Activated T-helper 2 cell treated with anti-CD3 and anti-CD28 coated beads, Interferon-gamma antibody, Interleukin-2, Interleukin-4, amounts not matched to agents 10 μg/mL and 5 μg/mL and 100 μg/mL, durations not matched to agents 14 hours and 24 hours and 36 hours (primary cell): ENCODE data around the gene R3HDM2. TPM values are rescaled to one million over a fixed set of nuclear protein-coding genes. Genes with fewer than 3 reads are reported as not detected.

Source experiments
- DNase-seq: peaks from one replicate; pipeline ENCODE4 v3.0.0; 2021; ENCODE audit warnings: low spot score
- H3K27ac Mint-ChIP-seq: one replicate; pipeline ENCODE4 v1.8.0; 2021; ENCODE audit warnings: mixed read lengths
- H3K27me3 Mint-ChIP-seq: one replicate; pipeline ENCODE4 v1.8.0; 2021; ENCODE audit warnings: low read depth, mixed read lengths
- H3K36me3 Mint-ChIP-seq: one replicate; pipeline ENCODE4 v1.8.0; 2021; ENCODE audit warnings: low read depth, mixed read lengths
- H3K4me1 Mint-ChIP-seq: one replicate; pipeline ENCODE4 v1.8.0; 2021; ENCODE audit warnings: low read depth, mixed read lengths
- H3K4me3 Mint-ChIP-seq: one replicate; pipeline ENCODE4 v1.8.0; 2021; ENCODE audit warnings: low read depth, mild to moderate bottlenecking, moderate library complexity, mixed read lengths
- H3K9me3 Mint-ChIP-seq: one replicate; pipeline ENCODE4 v1.8.0; 2021; ENCODE audit warnings: mixed read lengths
- intact Hi-C: fragments of 100-400 bp; cut with micrococcal nuclease; formaldehyde crosslinking; loops from one replicate; pipeline ENCODE4 v1.15.1; 2023
- total RNA-seq: library from RNA; stranded (reverse); gene quantifications from 2 replicates; pipeline ENCODE4 v1.2.3, GENCODE V29; 2022

The R3HDM2 gene
- total RNA-seq, 1 donor from 2014 or later: 44.9 TPM

DNA sequence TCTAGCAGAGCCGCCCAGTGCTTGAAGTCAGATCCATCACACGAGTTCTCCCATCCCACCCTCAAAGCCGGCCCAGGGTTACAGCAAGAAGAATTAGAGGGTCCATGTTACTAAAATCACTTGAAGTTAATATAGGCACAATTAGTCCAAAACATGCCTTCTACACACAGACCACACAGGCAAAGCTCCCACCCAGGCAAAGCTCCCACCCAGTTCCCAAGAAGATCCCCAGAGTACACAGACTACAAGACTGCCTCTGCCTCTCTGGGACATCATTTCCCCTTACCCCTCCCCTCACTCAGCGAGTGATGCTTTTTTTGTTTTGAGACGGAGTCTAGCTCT is 32.0 kb upstream of the R3HDM2 start:
- Mint-ChIP-seq H3K4me1 (peaks cover 36% of the 10 kb centered on the region), H3K4me3 (peak overlapping the region; percentile 85), H3K36me3 (peaks cover 6% of the 10 kb centered on the region), H3K9me3 (no peaks in the 10 kb centered on the region), H3K27ac (peak overlapping the region; percentile 47), H3K27me3 (peaks cover 12% of the 10 kb centered on the region)
- intact Hi-C loops: loop anchor here (1.0 to 2.0 kb wide), 2 partner anchors 14 to 200 kb away; no protein-coding TSS in a partner anchor
- no peak for DNase-seq

DNA sequence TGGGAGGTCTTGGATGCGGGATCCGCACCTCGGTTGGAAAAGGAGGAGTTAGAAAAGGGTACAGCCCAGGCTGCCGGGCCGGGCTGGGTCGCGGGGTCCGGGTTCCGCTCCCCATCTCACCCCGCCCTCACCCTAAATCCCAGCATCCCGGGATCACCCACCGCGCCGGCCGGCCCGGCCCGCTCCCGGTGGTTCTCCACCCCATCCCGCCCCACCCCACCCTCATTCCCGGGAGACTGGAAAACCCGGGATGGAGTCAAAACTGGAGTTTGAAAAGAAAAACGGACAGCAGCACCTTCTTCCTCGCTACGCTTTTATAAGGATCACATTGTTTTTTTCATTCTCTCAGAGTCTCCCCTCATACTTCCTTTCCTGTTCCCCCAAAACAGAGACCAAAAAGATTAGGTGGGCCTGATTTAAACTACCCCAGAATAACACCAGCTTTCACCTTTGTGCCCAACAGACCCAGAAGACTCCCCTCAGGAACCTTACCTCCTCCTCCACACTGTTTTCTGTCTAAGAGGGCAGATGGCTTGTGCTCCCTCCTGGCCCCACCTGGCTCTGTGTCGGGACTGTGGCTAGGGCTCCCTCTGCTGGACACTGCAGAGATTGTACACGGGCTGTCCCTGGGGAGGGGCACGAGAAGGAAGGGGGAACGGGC is 31.5 kb upstream of the R3HDM2 start:
- Mint-ChIP-seq H3K27me3 (peaks cover 12% of the 10 kb centered on the region), H3K36me3 (peaks cover 3% of the 10 kb centered on the region), H3K9me3 (no peaks in the 10 kb centered on the region), H3K4me3 (peak overlapping the region; percentile 86), H3K27ac (peak overlapping the region; percentile 47), H3K4me1 (peaks cover 38% of the 10 kb centered on the region)
- peak; percentile 84 for DNase-seq
- intact Hi-C loops: loop anchor here (1.0 to 2.0 kb wide), 2 partner anchors 15 to 200 kb away; no protein-coding TSS in a partner anchor

GRCh38 chr12:57461917-57462250 is 31.0 kb upstream of the R3HDM2 start:
- Mint-ChIP-seq H3K4me1 (peaks cover 38% of the 10 kb centered on the region), H3K9me3 (no peaks in the 10 kb centered on the region), H3K27ac (peak overlapping the region; percentile 18), H3K27me3 (peaks cover 12% of the 10 kb centered on the region), H3K36me3 (peaks cover 3% of the 10 kb centered on the region), H3K4me3 (peak overlapping the region; percentile 86)
- DNase-seq: no peak
- intact Hi-C loops: loop anchor here (1.0 to 2.0 kb wide), 2 partner anchors 15 to 199 kb away; no protein-coding TSS in a partner anchor

GRCh38 chr12:57461276-57461916 is 30.6 kb upstream of the R3HDM2 start:
- Mint-ChIP-seq H3K4me3 (peak overlapping the region; percentile 86), H3K27ac (no peak overlapping the region), H3K27me3 (peaks cover 12% of the 10 kb centered on the region), H3K4me1 (peaks cover 38% of the 10 kb centered on the region), H3K36me3 (peaks cover 3% of the 10 kb centered on the region), H3K9me3 (no peaks in the 10 kb centered on the region)
- intact Hi-C loops: no loop called here
- no peak for DNase-seq

DNA sequence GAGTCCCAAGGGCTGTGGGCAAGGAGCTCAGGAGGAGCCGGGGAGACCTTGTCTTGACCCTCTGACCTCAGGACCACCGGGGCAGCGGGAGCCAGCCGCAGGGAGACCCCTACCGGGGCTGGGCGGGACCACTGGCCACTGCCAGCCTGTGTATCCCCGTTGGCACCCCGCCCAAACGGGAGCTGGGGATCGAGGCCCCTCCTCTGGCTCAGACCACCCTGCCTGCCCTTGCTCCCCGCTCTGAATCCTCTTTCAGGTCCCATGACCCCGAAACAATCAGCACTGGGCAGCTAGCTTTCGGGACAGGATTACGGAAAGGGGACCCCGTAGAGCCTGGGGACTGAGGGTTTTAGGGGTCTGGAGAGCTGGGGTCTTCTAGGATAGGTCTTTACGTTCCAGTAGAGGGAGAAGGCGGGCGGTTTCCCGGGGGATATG is 30.0 kb upstream of the R3HDM2 start:
- Mint-ChIP-seq H3K36me3 (peaks cover under 1% of the 10 kb centered on the region), H3K4me1 (peaks cover 42% of the 10 kb centered on the region), H3K4me3 (peak overlapping the region; percentile 86), H3K27me3 (peaks cover 12% of the 10 kb centered on the region), H3K27ac (no peak overlapping the region), H3K9me3 (no peaks in the 10 kb centered on the region)
- intact Hi-C loops: no loop called here
- DNase-seq: no peak

- Mint-ChIP-seq H3K4me1 (peaks cover 46% of the 10 kb centered on the region), H3K27ac (peak overlapping the region; percentile 29), H3K4me3 (peak overlapping the region; percentile 71), H3K27me3 (peaks cover 12% of the 10 kb centered on the region), H3K36me3 (no peaks in the 10 kb centered on the region), H3K9me3 (no peaks in the 10 kb centered on the region)
- no peak for DNase-seq
- intact Hi-C loops: no loop called here
These were observed 29.6 kb upstream of the R3HDM2 start for GRCh38 chr12:57460468-57460784.

- Mint-ChIP-seq H3K27ac (peak within 1 kb of the TSS; percentile 89), H3K36me3 (no peaks in the 10 kb centered on the region)
- no peak for DNase-seq
These were observed 29.1 kb upstream of the R3HDM2 start, which contains the start of gene GLI1 for GRCh38 chr12:57459750-57460467. Gene GLI1, plus strand, starts transcription at chr12:57459785. Its CDS starts 3,907 bp downstream, at chr12:57463692.

DNA sequence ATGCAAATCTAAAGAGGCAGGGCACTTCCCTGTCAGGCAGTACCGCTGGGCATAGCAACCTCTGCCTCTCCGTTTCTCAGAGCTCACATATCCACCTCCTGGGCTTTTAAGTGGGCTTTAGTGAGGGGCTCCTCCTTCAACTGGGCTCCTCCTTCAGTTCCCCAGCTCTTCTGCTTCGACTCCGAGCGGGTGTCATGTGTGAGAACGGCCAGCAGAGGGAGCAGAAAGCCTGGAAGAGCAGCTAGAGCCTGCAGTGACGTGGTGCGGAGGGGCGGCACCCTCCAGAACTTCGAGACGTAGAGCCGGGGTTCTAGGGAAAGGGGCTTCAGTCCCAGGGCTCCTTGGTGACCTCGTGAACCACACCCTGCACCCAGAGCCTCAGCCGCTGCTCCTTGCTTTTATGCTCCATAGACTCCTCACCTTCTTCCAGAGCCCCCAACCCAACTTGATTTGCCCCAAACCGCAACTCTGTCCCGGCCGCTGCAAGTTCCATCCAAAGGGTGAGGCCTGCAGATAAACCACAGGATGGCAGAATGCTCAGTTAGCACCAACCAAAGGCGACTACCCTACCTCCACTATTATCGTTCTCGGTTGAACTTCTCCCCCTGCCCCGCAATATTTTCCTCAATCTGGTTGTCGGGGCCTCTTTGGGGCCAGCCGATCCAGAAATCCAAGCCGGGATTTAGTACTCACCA is 28.4 kb upstream of the R3HDM2 start:
- peaks cover 12% of the 10 kb centered on the region for H3K27me3 Mint-ChIP-seq
- no peaks in the 10 kb centered on the region for H3K36me3 Mint-ChIP-seq
- intact Hi-C loops: loop anchor here (1.0 to 5.0 kb wide), 5 partner anchors 28 to 177 kb away; partner anchors contain the start of genes DDIT3 and R3HDM2
- peak overlapping the region; percentile 89 for H3K27ac Mint-ChIP-seq
- H3K9me3 Mint-ChIP-seq: no peaks in the 10 kb centered on the region
- DNase-seq: peak; percentile 90
- peak overlapping the region; percentile 90 for H3K4me3 Mint-ChIP-seq
- peaks cover 48% of the 10 kb centered on the region for H3K4me1 Mint-ChIP-seq

More at GRCh38 chr12:57459750-57460467, 29.1 kb upstream of the R3HDM2 start, which contains the start of gene GLI1:
- Mint-ChIP-seq H3K9me3 (no peaks in the 10 kb centered on the region), H3K27me3 (peaks cover 12% of the 10 kb centered on the region), H3K4me3 (peak within 1 kb of the TSS; percentile 90), H3K4me1 (peaks cover 46% of the 10 kb centered on the region)
- intact Hi-C loops: loop anchor here (1.0 to 5.0 kb wide), 5 partner anchors 29 to 178 kb away; partner anchors contain the start of genes DDIT3 and R3HDM2

GRCh38 chr12:57458665-57459054 is 27.8 kb upstream of the R3HDM2 start:
- peak overlapping the region; percentile 90 for H3K4me3 Mint-ChIP-seq
- H3K27me3 Mint-ChIP-seq: peaks cover 12% of the 10 kb centered on the region
- no peak for DNase-seq
- intact Hi-C loops: loop anchor here (1.0 to 5.0 kb wide), 5 partner anchors 27 to 176 kb away; partner anchors contain the start of genes DDIT3 and R3HDM2
- H3K36me3 Mint-ChIP-seq: no peaks in the 10 kb centered on the region
- H3K27ac Mint-ChIP-seq: peak overlapping the region; percentile 89
- H3K9me3 Mint-ChIP-seq: no peaks in the 10 kb centered on the region
- H3K4me1 Mint-ChIP-seq: peaks cover 43% of the 10 kb centered on the region

DNA sequence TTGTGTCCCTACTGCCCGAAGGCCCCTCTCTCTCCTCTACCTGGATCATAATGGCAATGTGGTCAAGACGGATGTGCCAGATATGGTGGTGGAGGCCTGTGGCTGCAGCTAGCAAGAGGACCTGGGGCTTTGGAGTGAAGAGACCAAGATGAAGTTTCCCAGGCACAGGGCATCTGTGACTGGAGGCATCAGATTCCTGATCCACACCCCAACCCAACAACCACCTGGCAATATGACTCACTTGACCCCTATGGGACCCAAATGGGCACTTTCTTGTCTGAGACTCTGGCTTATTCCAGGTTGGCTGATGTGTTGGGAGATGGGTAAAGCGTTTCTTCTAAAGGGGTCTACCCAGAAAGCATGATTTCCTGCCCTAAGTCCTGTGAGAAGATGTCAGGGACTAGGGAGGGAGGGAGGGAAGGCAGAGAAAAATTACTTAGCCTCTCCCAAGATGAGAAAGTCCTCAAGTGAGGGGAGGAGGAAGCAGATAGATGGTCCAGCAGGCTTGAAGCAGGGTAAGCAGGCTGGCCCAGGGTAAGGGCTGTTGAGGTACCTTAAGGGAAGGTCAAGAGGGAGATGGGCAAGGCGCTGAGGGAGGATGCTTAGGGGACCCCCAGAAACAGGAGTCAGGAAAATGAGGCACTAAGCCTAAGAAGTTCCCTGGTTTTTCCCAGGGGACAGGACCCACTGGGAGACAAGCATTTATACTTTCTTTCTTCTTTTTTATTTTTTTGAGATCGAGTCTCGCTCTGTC is 26.1 kb upstream of the R3HDM2 start:
- Mint-ChIP-seq H3K4me1 (peaks cover 41% of the 10 kb centered on the region), H3K36me3 (no peaks in the 10 kb centered on the region), H3K9me3 (no peaks in the 10 kb centered on the region), H3K27me3 (peaks cover 12% of the 10 kb centered on the region), H3K4me3 (no peak overlapping the region), H3K27ac (no peak overlapping the region)
- intact Hi-C loops: loop anchor here (5.0 kb wide), 1 partner anchor 175 kb away; no protein-coding TSS in a partner anchor
- no peak for DNase-seq

- H3K9me3 Mint-ChIP-seq: no peaks in the 10 kb centered on the region
- H3K36me3 Mint-ChIP-seq: no peaks in the 10 kb centered on the region
- no peak overlapping the region for H3K27ac Mint-ChIP-seq
- H3K4me3 Mint-ChIP-seq: peak overlapping the region; percentile 72
- peak; percentile 36 for DNase-seq
- H3K27me3 Mint-ChIP-seq: peaks cover 8% of the 10 kb centered on the region
- peaks cover 36% of the 10 kb centered on the region for H3K4me1 Mint-ChIP-seq
- intact Hi-C loops: loop anchor here (5.0 kb wide), 1 partner anchor 174 kb away; no protein-coding TSS in a partner anchor
These were observed 25.4 kb upstream of the R3HDM2 start for GRCh38 chr12:57456145-57456700.
